ENCODE data around the gene MTMR3.

GRCh38 chr22:29872989-29873388 lies 10.0 kb upstream of the MTMR3 start:
- TF ChIP-seq CTCF (IDR thresholded peaks at IDR 0.05 in 2 of 3, conservative IDR thresholded peaks at IDR 0.05 in 1 of 3; ENCODE audit: borderline replicate concordance in 1 of 3, insufficient read depth in 1 of 3, low read depth in 2 of 3, low read length in 2 of 3) (no peak), ZFX (IDR thresholded peaks at IDR 0.05) (no peak), EZH2phosphoT487 (IDR thresholded peaks at IDR 0.05; ENCODE audit: borderline replicate concordance) (no peak), POLR2A (IDR thresholded peaks at IDR 0.05; ENCODE audit: borderline replicate concordance, extremely low read depth, insufficient read depth, insufficient read length) (no peak), JUND (IDR thresholded peaks at IDR 0.05) (no peak), POLR2AphosphoS5 (IDR thresholded peaks at IDR 0.05; ENCODE audit: low read depth, low read length) (no peak), EZH2 (IDR thresholded peaks at IDR 0.05) (no peak), REST (IDR thresholded peaks at IDR 0.05; ENCODE audit: low read depth) (no peak), ZNF274 (IDR thresholded peaks at IDR 0.05; ENCODE audit: low read depth, low read length) (no peak), CEBPB (IDR thresholded peaks at IDR 0.05; ENCODE audit: low read depth) (no peak), ATF3 (IDR thresholded peaks at IDR 0.05) (no peak), ELF1 (IDR thresholded peaks at IDR 0.05; ENCODE audit: borderline replicate concordance, low read depth) (no peak), TCF7L2 (IDR thresholded peaks at IDR 0.05; ENCODE audit: borderline replicate concordance, extremely low read depth, insufficient read depth, insufficient read length) (no peak), SRF (IDR thresholded peaks at IDR 0.05; ENCODE audit: low read depth) (no peak)

All from HCT116 (cell line).